Measurements from ENCODE around the gene SHH. TPM values are rescaled to one million over a fixed set of nuclear protein-coding genes. Genes with fewer than 3 reads are reported as not detected.
A peak's percentile ranks its signal among the peaks of the same experiment; 100 is the strongest.

SHH gene
- total RNA-seq, 1 donor from 2014 or later: 0.25 TPM

- peak in 1 of 3 experiments; percentile 2 for TF ChIP-seq CTCF (IDR thresholded peaks at IDR 0.05)
- no peak for TF ChIP-seq POLR2A (IDR thresholded peaks at IDR 0.05)
- no peak for TF ChIP-seq POLR2AphosphoS5 (IDR thresholded peaks at IDR 0.05; ENCODE audit: insufficient read depth in 1 of 2, low read depth in 1 of 2)
- DNase-seq (ENCODE audit: extremely low spot score in 2 of 2): no peak
- intact Hi-C loops (cut with DNase I): no loop called here
Measured at GRCh38 chr7:155797262-155798250, 14.7 kb downstream of the SHH start.

GRCh38 chr7:155796381-155797261 lies 15.6 kb downstream of the SHH start:
- Histone ChIP-seq H3K4me1 (peaks cover 21% of the 10 kb centered on the region), H3K4me3 (no peak overlapping the region), H3K36me3 (no peaks in the 10 kb centered on the region), H3K27me3 (no peaks in the 10 kb centered on the region), H3K9me3 (no peaks in the 10 kb centered on the region), H3K27ac (no peak overlapping the region)
- intact Hi-C loops (cut with DNase I): no loop called here
- no peak for TF ChIP-seq POLR2A (IDR thresholded peaks at IDR 0.05)
- TF ChIP-seq POLR2AphosphoS5 (IDR thresholded peaks at IDR 0.05; ENCODE audit: insufficient read depth in 1 of 2, low read depth in 1 of 2): no peak
- TF ChIP-seq CTCF (IDR thresholded peaks at IDR 0.05): peak; percentile 56 to 68 (median 61)
- no peak for DNase-seq (ENCODE audit: extremely low spot score in 2 of 2)

More at GRCh38 chr7:155797262-155798250, 14.7 kb downstream of the SHH start:
- H3K27ac ChIP-seq: no peak overlapping the region
- peaks cover 21% of the 10 kb centered on the region for H3K4me1 ChIP-seq
- no peaks in the 10 kb centered on the region for H3K27me3 ChIP-seq
- H3K9me3 ChIP-seq: no peaks in the 10 kb centered on the region
- no peak overlapping the region for H3K4me3 ChIP-seq
- H3K36me3 ChIP-seq: no peaks in the 10 kb centered on the region

GRCh38 chr7:155795951-155796350 lies 16.3 kb downstream of the SHH start:
- DNase-seq (ENCODE audit: extremely low spot score in 2 of 2): no peak
- H3K27me3 ChIP-seq: no peaks in the 10 kb centered on the region
- H3K27ac ChIP-seq: no peak overlapping the region
- H3K4me1 ChIP-seq: peaks cover 21% of the 10 kb centered on the region
- no peaks in the 10 kb centered on the region for H3K9me3 ChIP-seq
- H3K4me3 ChIP-seq: no peak overlapping the region
- intact Hi-C loops (cut with DNase I): no loop called here
- TF ChIP-seq POLR2AphosphoS5 (IDR thresholded peaks at IDR 0.05; ENCODE audit: insufficient read depth in 1 of 2, low read depth in 1 of 2) (no peak), POLR2A (IDR thresholded peaks at IDR 0.05) (no peak), CTCF (IDR thresholded peaks at IDR 0.05) (no peak)
- H3K36me3 ChIP-seq: no peaks in the 10 kb centered on the region

- DNase-seq (ENCODE audit: extremely low spot score in 2 of 2): no peak
- intact Hi-C loops (cut with DNase I): no loop called here
- Histone ChIP-seq H3K27me3 (no peaks in the 10 kb centered on the region), H3K4me1 (peaks cover 21% of the 10 kb centered on the region), H3K4me3 (no peak overlapping the region), H3K27ac (no peak overlapping the region), H3K9me3 (no peaks in the 10 kb centered on the region), H3K36me3 (no peaks in the 10 kb centered on the region)
- TF ChIP-seq POLR2AphosphoS5 (IDR thresholded peaks at IDR 0.05; ENCODE audit: insufficient read depth in 1 of 2, low read depth in 1 of 2): no peak
Measured at GRCh38 chr7:155795401-155795800, 16.9 kb downstream of the SHH start.

- TF ChIP-seq POLR2AphosphoS5 (IDR thresholded peaks at IDR 0.05; ENCODE audit: insufficient read depth in 1 of 2, low read depth in 1 of 2) (no peak), CTCF (IDR thresholded peaks at IDR 0.05) (no peak), POLR2A (IDR thresholded peaks at IDR 0.05) (no peak)
- no peak overlapping the region for H3K27ac ChIP-seq
- H3K36me3 ChIP-seq: no peaks in the 10 kb centered on the region
- no peak overlapping the region for H3K4me3 ChIP-seq
- no peaks in the 10 kb centered on the region for H3K27me3 ChIP-seq
- intact Hi-C loops (cut with DNase I): no loop called here
- no peaks in the 10 kb centered on the region for H3K9me3 ChIP-seq
- no peak for DNase-seq (ENCODE audit: extremely low spot score in 2 of 2)
- peaks cover 9% of the 10 kb centered on the region for H3K4me1 ChIP-seq
Measured at GRCh38 chr7:155794196-155794595, 18.1 kb downstream of the SHH start.

Data from vagina (tissue), 2 donors.